Measurements from ENCODE around the gene SAP25. TPM values are rescaled to one million over a fixed set of nuclear protein-coding genes. Genes with fewer than 3 reads are reported as not detected.
A peak's percentile ranks its signal among the peaks of the same experiment; 100 is the strongest.

The SAP25 gene
- total and polyA plus RNA-seq, 2 donors (not counting 1 experiment from before 2014, with no cell fraction given) = 51.7 to 71.9 TPM

- Mint-ChIP-seq H3K4me3 (peak overlapping the region; percentile 98), H3K9me3 (ENCODE audit: insufficient read depth) (no peaks in the 10 kb centered on the region), H3K27ac (peak overlapping the region; percentile 99), H3K27me3 (no peaks in the 10 kb centered on the region), H3K4me1 (peaks cover 46% of the 10 kb centered on the region)
- H3K27ac ChIP-seq (ENCODE audit: low read length in 2 of 2) = peak overlapping the region; percentile 94 to 97
- H3K79me2 ChIP-seq (ENCODE audit: control insufficient read depth, insufficient read depth, low read length) = peaks cover 53% of the 10 kb centered on the region
- ATAC-seq (ENCODE audit: low read depth) (no peak), DNase-seq (no peak)
- POLR2A ChIA-PET = interaction anchor here (0.6 to 3.1 kb wide), 16 partner anchors 14 to 436 kb away, joined by 3 to 26 read pairs (median 4); partner anchors contain the start of genes AGFG2, LAMTOR4, MEPCE and MOSPD3
- no peaks in the 10 kb centered on the region for H3K27me3 ChIP-seq (replicated peaks in 1 of 4; ENCODE audit: control extremely low read depth in 1 of 4, control insufficient read depth in 3 of 4, insufficient read depth in 4 of 4, low read length in 3 of 4)
- no peak for TF ChIP-seq EZH2 (IDR thresholded peaks at IDR 0.05; ENCODE audit: borderline replicate concordance, insufficient read depth, low read depth, low read length, poor library complexity, severe bottlenecking)
- no peak for TF ChIP-seq CTCF (IDR thresholded peaks at IDR 0.05)
- intact Hi-C loops (cut with micrococcal nuclease) = no loop called here
- H3K4me1 ChIP-seq (ENCODE audit: control insufficient read depth in 2 of 2, insufficient read depth in 2 of 2, low read length in 2 of 2) = peaks cover 27 to 38% of the 10 kb centered on the region in 2 donors
- no peaks in the 10 kb centered on the region for H3K9me3 ChIP-seq (ENCODE audit: control extremely low read depth in 1 of 3, control insufficient read depth in 2 of 3, insufficient read depth in 1 of 3, low read length in 2 of 3)
- peak overlapping the region; percentile 82 for H3K9ac ChIP-seq (ENCODE audit: low read length)
- H4K20me1 ChIP-seq (ENCODE audit: control insufficient read depth, insufficient read depth, low read length, poor library complexity, severe bottlenecking) = peaks cover 52% of the 10 kb centered on the region
- H2AFZ ChIP-seq (ENCODE audit: insufficient read depth, low read depth, low read length, poor library complexity, severe bottlenecking) = peak overlapping the region; percentile 57
- WGBS (ENCODE audit: insufficient coverage) = 0% methylated on average over 6 of the region's 15 CpGs
- CTCF ChIA-PET = interaction anchor here (0.7 to 11.1 kb wide), 10 partner anchors 13 to 269 kb away, joined by 3 to 226 read pairs (median 4); partner anchors contain the start of genes MOSPD3, POP7 and SLC12A9
- peak overlapping the region; percentile 92 for H3K4me2 ChIP-seq (replicated peaks; ENCODE audit: low read depth, low read length, poor library complexity, severe bottlenecking)
- H3K4me3 ChIP-seq (ENCODE audit: control extremely low read depth in 1 of 5, extremely low read depth in 1 of 5, insufficient read depth in 1 of 5, low read depth in 2 of 5, low read length in 4 of 5) = peak overlapping the region; percentile 82 to 93 (median 85)
- peaks cover 0 to 38% of the 10 kb centered on the region in 2 experiments for H3K36me3 ChIP-seq (replicated peaks in 1 of 2; ENCODE audit: control extremely low read depth in 1 of 2, control insufficient read depth in 1 of 2, extremely low read depth in 1 of 2, insufficient read depth in 2 of 2, low read length in 1 of 2)
These were observed 10.5 kb upstream of the SAP25 start for GRCh38 chr7:100584054-100584682.
